Smooth muscle cell (in vitro differentiated cells): ENCODE data around the gene RASGEF1C. TPM values are rescaled to one million over a fixed set of nuclear protein-coding genes. Genes with fewer than 3 reads are reported as not detected.

Source experiments
- DNase-seq: peaks from one replicate; lab custom pipeline; 2025; ENCODE audit not compliant: unreplicated experiment; lab: John Stamatoyannopoulos, UW
- H2AFZ ChIP-seq: fragments of 200-600 bp; sonication (generic); 2 replicates; pipeline ENCODE4 v1.6.0; 2016; ENCODE audit warnings: antibody characterized with exemption, low read depth, mild to moderate bottlenecking
- H3F3A ChIP-seq: fragments of 200-600 bp; sonication (generic); 2 replicates; pipeline ENCODE4 v1.6.0; 2017; ENCODE audit warnings: antibody characterized with exemption, low read depth
- H3K27ac ChIP-seq: fragments of 200-600 bp; sonication (generic); 2 replicates; pipeline ENCODE4 v1.5.1; 2016; ENCODE audit warnings: low read depth, mild to moderate bottlenecking
- H3K27me3 ChIP-seq: fragments of 200-600 bp; sonication (generic); 2 replicates; pipeline ENCODE4 v1.6.1; 2016; ENCODE audit warnings: low read depth, mild to moderate bottlenecking
- H3K36me3 ChIP-seq: fragments of 200-600 bp; sonication (generic); 2 replicates; pipeline ENCODE4 v1.5.1; 2016; ENCODE audit warnings: low read depth
- H3K4me1 ChIP-seq: fragments of 200-600 bp; sonication (generic); 2 replicates; pipeline ENCODE4 v1.5.1; 2016; ENCODE audit warnings: low read depth
- H3K4me2 ChIP-seq: fragments of 200-600 bp; sonication (generic); 2 replicates; pipeline ENCODE4 v1.6.0; 2016; ENCODE audit warnings: mild to moderate bottlenecking
- H3K4me3 ChIP-seq: fragments of 200-600 bp; sonication (generic); 2 replicates; pipeline ENCODE4 v1.5.1; 2016; ENCODE audit warnings: mild to moderate bottlenecking
- H3K79me2 ChIP-seq: fragments of 200-600 bp; sonication (generic); 2 replicates; pipeline ENCODE4 v1.6.0; 2016; ENCODE audit warnings: low read depth, mild to moderate bottlenecking
- H3K9ac ChIP-seq: fragments of 200-600 bp; sonication (generic); 2 replicates; pipeline ENCODE4 v1.6.0; 2016; ENCODE audit warnings: low read depth
- H3K9me3 ChIP-seq: fragments of 200-600 bp; sonication (generic); replicated peaks from 2 replicates; pipeline ENCODE4 v1.5.1; 2016; ENCODE audit warnings: low read depth
- H4K20me1 ChIP-seq: fragments of 200-600 bp; sonication (generic); 2 replicates; pipeline ENCODE4 v1.6.0; 2016; ENCODE audit warnings: low read depth
- CTCF ChIP-seq: fragments of 200-600 bp; sonication (generic); IDR thresholded peaks from 2 replicates; pipeline ENCODE4 v1.5.1; 2017; ENCODE audit warnings: borderline replicate concordance, mild to moderate bottlenecking, antibody characterized with exemption; ENCODE audit not compliant: insufficient read depth, poor library complexity, severe bottlenecking
- WGBS: methylation state at CpG from one replicate; pipeline ENCODE4 v1.1.7; 2016; ENCODE audit warnings: low lambda C conversion rate; 5-methylcytosine and 5-hydroxymethylcytosine counted together
- polyA plus RNA-seq: library from polyadenylated mRNA; unstranded; fragments of >200 nt; fragmentation: Nextera tagmentation; extraction: Ambion mirVana; gene quantifications from 2 replicates; pipeline ENCODE4 v1.2.1, GENCODE V29; 2016
- total RNA-seq: library from RNA; depleted of rRNA; stranded (reverse); fragments of >200 nt; gene quantifications from 2 replicates; pipeline ENCODE4 v1.2.3, GENCODE V29; 2014

The RASGEF1C gene
- total and polyA plus RNA-seq, 2 experiments from 2014 or later = 0.14 TPM; not detected in 1

DNA sequence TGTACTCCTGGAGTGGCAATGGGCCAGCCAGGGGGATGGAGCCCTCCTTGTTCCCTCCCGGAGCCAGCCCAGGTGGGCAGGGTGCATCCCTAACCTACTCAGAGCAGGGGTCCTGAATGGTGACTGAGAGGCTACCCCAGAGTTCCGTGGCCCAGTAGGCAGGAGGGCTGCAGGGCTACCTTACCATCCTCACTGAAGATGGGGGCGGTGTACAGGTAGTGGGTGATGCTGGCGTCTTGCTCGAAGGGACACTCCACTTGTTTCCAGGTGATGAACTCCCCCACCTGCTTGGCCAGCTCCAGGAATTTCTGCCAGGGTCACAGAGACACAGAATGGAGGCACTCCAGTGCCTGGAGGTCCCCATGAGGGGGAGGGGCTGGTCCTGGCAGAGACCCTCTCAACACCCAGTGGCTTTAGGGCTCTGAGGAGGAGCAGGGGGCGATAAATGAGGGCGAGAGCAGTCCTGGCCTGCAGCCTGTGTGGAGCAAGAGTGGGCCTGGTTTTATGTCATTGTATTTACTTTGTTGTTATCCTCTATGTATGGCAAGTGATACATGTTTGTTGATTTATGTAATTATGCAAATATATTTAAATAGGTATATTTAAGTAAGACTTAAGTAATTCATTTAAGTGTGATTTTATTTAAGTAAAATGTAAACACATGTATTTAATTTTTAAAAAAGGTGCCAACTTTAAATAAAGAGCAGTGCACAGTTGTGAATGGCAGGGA is 97.6 kb downstream of the RASGEF1C start:
- 92% methylated on average over 7 of the region's 7 CpGs for WGBS
- H3K4me1 ChIP-seq = no peaks in the 10 kb centered on the region
- H2AFZ ChIP-seq = no peak overlapping the region
- H3K27me3 ChIP-seq = no peaks in the 10 kb centered on the region
- H3K4me3 ChIP-seq = no peak overlapping the region
- H3K9me3 ChIP-seq = peaks cover 4% of the 10 kb centered on the region
- H3F3A ChIP-seq = no peaks in the 10 kb centered on the region
- H3K9ac ChIP-seq = no peak overlapping the region
- H3K79me2 ChIP-seq = no peaks in the 10 kb centered on the region
- no peak overlapping the region for H3K27ac ChIP-seq
- no peak for DNase-seq
- H4K20me1 ChIP-seq = no peaks in the 10 kb centered on the region
- no peak overlapping the region for H3K4me2 ChIP-seq
- no peak for TF ChIP-seq CTCF
- no peaks in the 10 kb centered on the region for H3K36me3 ChIP-seq

GRCh38 chr5:180109920-180110319 is 99.1 kb downstream of the RASGEF1C start:
- WGBS = 82% methylated on average over 9 of the region's 9 CpGs
- no peaks in the 10 kb centered on the region for H3K79me2 ChIP-seq

DNA sequence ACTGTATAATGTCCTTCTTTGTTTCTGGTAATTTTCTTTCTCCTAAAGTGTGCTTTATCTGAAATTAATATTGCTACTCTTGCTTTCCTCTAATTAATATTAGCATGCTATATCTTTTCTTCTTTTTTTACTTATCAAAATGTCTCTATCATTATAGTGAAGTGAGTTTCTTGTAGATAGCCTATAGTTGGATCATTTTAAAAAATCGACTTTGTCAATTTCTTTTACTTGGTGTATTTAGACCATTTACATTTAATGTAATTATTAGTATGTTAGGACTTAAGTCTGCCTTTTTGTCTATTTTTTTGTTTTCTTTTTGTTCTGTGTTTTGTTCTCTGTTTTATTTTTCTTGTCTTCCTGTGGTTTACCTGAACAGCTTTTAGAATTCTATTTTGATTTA is 102.0 kb downstream of the RASGEF1C start:
- Histone ChIP-seq H3F3A (no peaks in the 10 kb centered on the region), H3K27me3 (no peaks in the 10 kb centered on the region), H3K4me3 (no peak overlapping the region), H3K4me2 (no peak overlapping the region), H3K36me3 (no peaks in the 10 kb centered on the region), H3K9me3 (peaks cover 4% of the 10 kb centered on the region), H3K9ac (no peak overlapping the region), H4K20me1 (no peaks in the 10 kb centered on the region), H3K4me1 (no peaks in the 10 kb centered on the region), H3K27ac (no peak overlapping the region), H3K79me2 (no peaks in the 10 kb centered on the region), H2AFZ (no peak overlapping the region)
- no peak for DNase-seq
- WGBS = 85% methylated on average over 1 of the region's 1 CpG
- no peak for TF ChIP-seq CTCF

More at GRCh38 chr5:180109920-180110319, 99.1 kb downstream of the RASGEF1C start:
- no peak for DNase-seq
- Histone ChIP-seq H3K4me2 (no peak overlapping the region), H3K9me3 (peaks cover 4% of the 10 kb centered on the region), H3K4me3 (no peak overlapping the region), H3K36me3 (no peaks in the 10 kb centered on the region), H3K27me3 (no peaks in the 10 kb centered on the region), H3K27ac (no peak overlapping the region), H4K20me1 (no peaks in the 10 kb centered on the region), H3F3A (no peaks in the 10 kb centered on the region), H2AFZ (no peak overlapping the region), H3K4me1 (no peaks in the 10 kb centered on the region), H3K9ac (no peak overlapping the region)
- TF ChIP-seq CTCF = no peak

DNA sequence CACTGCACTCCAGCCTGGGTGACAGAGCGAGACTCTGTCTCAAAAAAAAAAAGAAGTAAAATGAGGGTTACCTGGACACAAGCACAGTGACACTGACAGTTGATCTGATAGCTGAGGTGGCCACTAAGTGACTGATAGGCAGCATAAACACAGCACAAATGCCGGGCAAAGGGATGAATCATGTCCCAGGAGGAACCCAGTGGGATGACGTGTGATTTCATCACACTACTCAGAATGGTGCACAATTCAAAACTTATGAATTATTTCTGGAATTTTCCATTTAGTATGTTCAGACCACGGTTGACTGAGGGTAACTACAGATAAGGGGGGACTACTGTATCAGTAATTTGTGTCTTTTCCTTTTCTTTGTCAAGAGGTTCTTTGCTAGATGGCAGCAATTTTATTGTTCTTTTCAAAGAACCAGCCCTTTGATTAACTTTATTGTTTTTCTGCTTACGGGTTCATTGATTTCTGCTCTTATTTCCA is 103.1 kb downstream of the RASGEF1C start:
- no peaks in the 10 kb centered on the region for H3F3A ChIP-seq
- H3K27me3 ChIP-seq = no peaks in the 10 kb centered on the region
- no peak overlapping the region for H3K9ac ChIP-seq
- 84% methylated on average over 5 of the region's 5 CpGs for WGBS
- H3K4me3 ChIP-seq = no peak overlapping the region
- no peak for TF ChIP-seq CTCF
- no peaks in the 10 kb centered on the region for H4K20me1 ChIP-seq
- H3K4me1 ChIP-seq = no peaks in the 10 kb centered on the region
- H2AFZ ChIP-seq = no peak overlapping the region
- no peaks in the 10 kb centered on the region for H3K36me3 ChIP-seq
- no peaks in the 10 kb centered on the region for H3K79me2 ChIP-seq
- H3K9me3 ChIP-seq = peaks cover 4% of the 10 kb centered on the region
- DNase-seq = no peak
- H3K4me2 ChIP-seq = no peak overlapping the region
- no peak overlapping the region for H3K27ac ChIP-seq
